Stomach (tissue), 9 donors: ENCODE measurements around the gene CD84. TPM values are rescaled to one million over a fixed set of nuclear protein-coding genes. Genes with fewer than 3 reads are reported as not detected.

ENCODE experiments used
- DNase-seq, 2 donors: peaks; one replicate each; pipeline versions ENCODE4 v3.0.0 to v3.0.0-alpha.2; 2013 to 2019
- H3K27ac ChIP-seq, 5 donors: fragments of 200-600 bp in 4 of 5; sonication (generic) in 4 of 5; one replicate each; pipeline ENCODE4 v1.5.1; 2013 to 2019; ENCODE audit warnings: mild to moderate bottlenecking in 1 of 5, moderate library complexity in 1 of 5
- H3K27me3 ChIP-seq, 3 donors: fragments of 200-600 bp; sonication (generic); one replicate each; pipeline ENCODE4 v1.5.1; 2017 to 2019; ENCODE audit warnings: mixed run types in 1 of 3
- H3K36me3 ChIP-seq, 4 donors: fragments of 200-600 bp; sonication (generic); 1 replicate in 3 of 4; 2 replicates in 1 of 4; pipeline ENCODE4 v1.5.1; 2016 to 2019
- H3K4me1 ChIP-seq, 4 donors: fragments of 200-600 bp; sonication (generic); one replicate each; pipeline ENCODE4 v1.5.1; 2016 to 2019
- H3K4me3 ChIP-seq, 4 donors: fragments of 200-600 bp; sonication (generic) in 3 of 4; one replicate each; pipeline ENCODE4 v1.5.1; 2016 to 2019; ENCODE audit warnings: mild to moderate bottlenecking in 1 of 4
- H3K9me3 ChIP-seq, 4 donors: fragments of 200-600 bp; sonication (generic); one replicate each; pipeline ENCODE4 v1.5.1; 2016 to 2019
- CTCF ChIP-seq, 7 experiments: fragments of 450-650 bp in 4 of 7; fragments of 200-600 bp in 3 of 7; sonication (generic) in 3 of 7; IDR thresholded peaks; one replicate each; pipeline ENCODE4 v1.5.1; 2016 to 2019; ENCODE audit warnings: antibody characterized with exemption in 7 of 7, control low read depth in 2 of 7, mild to moderate bottlenecking in 1 of 7
- EP300 ChIP-seq: sonication (generic); formaldehyde crosslinking; IDR thresholded peaks from one replicate; pipeline ENCODE4 v1.6.1; 2017; ENCODE audit warnings: antibody characterized with exemption
- POLR2A ChIP-seq, 4 donors: fragments of 450-650 bp; IDR thresholded peaks; one replicate each; pipeline ENCODE4 v1.6.1; 2016; ENCODE audit warnings: antibody characterized with exemption in 4 of 4, control low read depth in 2 of 4, mild to moderate bottlenecking in 1 of 4, moderate library complexity in 1 of 4
- POLR2AphosphoS5 ChIP-seq, 3 donors: sonication (generic); formaldehyde crosslinking; IDR thresholded peaks; one replicate each; pipeline ENCODE4 v1.6.1; 2016; ENCODE audit warnings: antibody characterized with exemption in 3 of 3
- WGBS, 5 donors: extraction: QIAGEN DNeasy Blood & Tissue Kit in 3 of 5; methylation state at CpG; one replicate each; pipeline versions ENCODE4 v1.1.5 to v1.1.7; 2013 to 2018; 5-methylcytosine and 5-hydroxymethylcytosine counted together
- intact Hi-C: fragments of 100-400 bp; cut with DNase I; formaldehyde crosslinking; loops from one replicate; pipeline ENCODE4 v1.15.1; 2023; ENCODE audit warnings: low total_unique reads
- polyA plus RNA-seq, 3 donors: library from polyadenylated mRNA; stranded (reverse); fragments of 200-250 nt; gene quantifications; one replicate each; pipeline ENCODE4 v1.2.3, GENCODE V29; 2013
- total RNA-seq, 5 donors: library from RNA; depleted of rRNA; stranded (reverse); fragments of >200 nt; gene quantifications; one replicate each; pipeline versions ENCODE4 v1.1.0 to v1.2.3, GENCODE V29; 2014 to 2016
- donor health status: healthy with polysubstance abuse.
- donor health status: Bipolar disorder and iron deficiency.
- donor health status: healthy.

The CD84 gene
- total and polyA plus RNA-seq, 8 donors, result 0.23 to 7.6 (median 1.7) TPM

GRCh38 chr1:160614410-160614809 is 35.1 kb upstream of the CD84 start:
- H3K27me3 ChIP-seq, result peaks cover 0 to 8% (median 0%) of the 10 kb centered on the region in 3 donors
- 66 to 87% (median 85%) methylated on average over 5 of the region's 5 CpGs for WGBS, 5 donors
- DNase-seq, result no peak
- no peak for TF ChIP-seq POLR2A (IDR thresholded peaks at IDR 0.05)
- intact Hi-C loops, result no loop called here
- H3K27ac ChIP-seq, result no peak overlapping the region
- no peaks in the 10 kb centered on the region for H3K36me3 ChIP-seq
- no peaks in the 10 kb centered on the region for H3K4me1 ChIP-seq
- no peak overlapping the region for H3K4me3 ChIP-seq
- no peaks in the 10 kb centered on the region for H3K9me3 ChIP-seq

GRCh38 chr1:160612613-160613218 is 33.4 kb upstream of the CD84 start:
- Histone ChIP-seq H3K36me3 (no peaks in the 10 kb centered on the region), H3K4me1 (no peaks in the 10 kb centered on the region), H3K27me3 (peaks cover 0 to 8% (median 0%) of the 10 kb centered on the region in 3 donors), H3K4me3 (no peak overlapping the region), H3K9me3 (no peaks in the 10 kb centered on the region), H3K27ac (no peak overlapping the region)
- TF ChIP-seq EP300 (no peak), POLR2AphosphoS5 (IDR thresholded peaks at IDR 0.05) (no peak), CTCF (IDR thresholded peaks at IDR 0.05) (no peak), POLR2A (IDR thresholded peaks at IDR 0.05) (no peak)
- intact Hi-C loops, result no loop called here
- DNase-seq, result no peak
- 73 to 92% (median 85%) methylated on average over 6 of the region's 6 CpGs for WGBS, 5 donors

GRCh38 chr1:160610569-160611242 is 31.4 kb upstream of the CD84 start:
- no peak for TF ChIP-seq POLR2AphosphoS5 (IDR thresholded peaks at IDR 0.05)
- no peak for TF ChIP-seq POLR2A (IDR thresholded peaks at IDR 0.05)
- TF ChIP-seq EP300, result no peak
- TF ChIP-seq CTCF (IDR thresholded peaks at IDR 0.05), result no peak
- WGBS, 5 donors, result 14 to 40% (median 17%) methylated on average over 1 of the region's 1 CpG
- Histone ChIP-seq H3K27me3 (peaks cover 0 to 8% (median 0%) of the 10 kb centered on the region in 3 donors), H3K4me1 (peaks cover 0 to 11% (median 0%) of the 10 kb centered on the region in 4 donors), H3K4me3 (no peak overlapping the region), H3K9me3 (no peaks in the 10 kb centered on the region), H3K36me3 (no peaks in the 10 kb centered on the region), H3K27ac (no peak overlapping the region)
- intact Hi-C loops, result no loop called here
- no peak for DNase-seq

- H3K27me3 ChIP-seq, result peaks cover 0 to 8% (median 0%) of the 10 kb centered on the region in 3 donors
- H3K9me3 ChIP-seq, result peaks cover 0 to 4% (median 0%) of the 10 kb centered on the region in 4 donors
- TF ChIP-seq POLR2AphosphoS5 (IDR thresholded peaks at IDR 0.05), result no peak
- TF ChIP-seq CTCF (IDR thresholded peaks at IDR 0.05), result no peak
- no peak for TF ChIP-seq POLR2A (IDR thresholded peaks at IDR 0.05)
- no peak for TF ChIP-seq EP300
- no peaks in the 10 kb centered on the region for H3K36me3 ChIP-seq
- H3K27ac ChIP-seq, result no peak overlapping the region
- no peak for DNase-seq
- intact Hi-C loops, result loop anchor here (5.0 kb wide), 1 partner anchor 182 kb away; no protein-coding TSS in a partner anchor
- no peak overlapping the region for H3K4me3 ChIP-seq
- H3K4me1 ChIP-seq, result peaks cover 0 to 11% (median 0%) of the 10 kb centered on the region in 4 donors
Measured at GRCh38 chr1:160608941-160609340, 29.6 kb upstream of the CD84 start.

GRCh38 chr1:160608514-160608913 is 29.2 kb upstream of the CD84 start:
- peaks cover 0 to 8% (median 0%) of the 10 kb centered on the region in 3 donors for H3K27me3 ChIP-seq
- DNase-seq, result no peak
- TF ChIP-seq EP300 (no peak), CTCF (IDR thresholded peaks at IDR 0.05) (no peak), POLR2A (IDR thresholded peaks at IDR 0.05) (no peak), POLR2AphosphoS5 (IDR thresholded peaks at IDR 0.05) (no peak)
- 47 to 50% (median 48%) methylated on average over 2 of the region's 2 CpGs for WGBS, 5 donors
- H3K9me3 ChIP-seq, result peaks cover 0 to 4% (median 0%) of the 10 kb centered on the region in 4 donors
- H3K36me3 ChIP-seq, result no peaks in the 10 kb centered on the region
- H3K4me3 ChIP-seq, result no peak overlapping the region
- intact Hi-C loops, result loop anchor here (5.0 kb wide), 1 partner anchor 181 kb away; no protein-coding TSS in a partner anchor
- H3K27ac ChIP-seq, result no peak overlapping the region
- H3K4me1 ChIP-seq, result peaks cover 0 to 11% (median 0%) of the 10 kb centered on the region in 4 donors
